Prostate gland (tissue), 2 donors: Measurements from ENCODE around the gene SMCP.

ENCODE experiments used
- POLR2A ChIP-seq: fragments of 450-650 bp; IDR thresholded peaks from one replicate; pipeline ENCODE4 v1.6.1; 2016; ENCODE audit warnings: antibody characterized with exemption, mild to moderate bottlenecking
- POLR2AphosphoS5 ChIP-seq: sonication (generic); formaldehyde crosslinking; IDR thresholded peaks from one replicate; pipeline ENCODE4 v1.6.1; 2017; ENCODE audit warnings: antibody characterized with exemption
- TF ChIP-seq, protein P1 (sequence below), 4 experiments: fragments of 200-600 bp in 2 of 4; fragments of 450-650 bp in 2 of 4; sonication (generic) in 2 of 4; IDR thresholded peaks; 1 replicate in 3 of 4; 2 replicates in 1 of 4; pipeline ENCODE4 v1.5.1; 2016 to 2019; ENCODE audit warnings: antibody characterized with exemption in 4 of 4, mild to moderate bottlenecking in 2 of 4, moderate library complexity in 2 of 4

DNA sequence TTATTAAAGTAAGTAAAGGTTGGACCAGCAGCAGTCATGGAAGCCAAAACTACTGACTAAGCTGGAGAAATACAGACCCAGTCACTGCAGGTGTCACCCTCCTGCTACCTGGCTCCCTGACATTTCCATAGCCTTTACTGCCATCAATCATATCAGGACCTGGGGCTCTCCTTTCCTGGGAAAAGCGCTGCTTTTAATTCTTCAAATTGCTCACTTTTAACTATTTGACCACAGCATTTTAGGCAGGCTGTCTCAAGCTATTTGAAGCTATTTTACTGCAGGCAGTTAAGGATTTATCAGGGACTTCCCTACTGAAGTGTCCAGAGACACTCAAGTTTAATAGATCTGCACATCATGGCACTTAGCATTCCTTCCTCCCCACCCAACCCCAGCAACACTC is 34.3 kb downstream of the SMCP start:
- TF ChIP-seq, protein P1, sequence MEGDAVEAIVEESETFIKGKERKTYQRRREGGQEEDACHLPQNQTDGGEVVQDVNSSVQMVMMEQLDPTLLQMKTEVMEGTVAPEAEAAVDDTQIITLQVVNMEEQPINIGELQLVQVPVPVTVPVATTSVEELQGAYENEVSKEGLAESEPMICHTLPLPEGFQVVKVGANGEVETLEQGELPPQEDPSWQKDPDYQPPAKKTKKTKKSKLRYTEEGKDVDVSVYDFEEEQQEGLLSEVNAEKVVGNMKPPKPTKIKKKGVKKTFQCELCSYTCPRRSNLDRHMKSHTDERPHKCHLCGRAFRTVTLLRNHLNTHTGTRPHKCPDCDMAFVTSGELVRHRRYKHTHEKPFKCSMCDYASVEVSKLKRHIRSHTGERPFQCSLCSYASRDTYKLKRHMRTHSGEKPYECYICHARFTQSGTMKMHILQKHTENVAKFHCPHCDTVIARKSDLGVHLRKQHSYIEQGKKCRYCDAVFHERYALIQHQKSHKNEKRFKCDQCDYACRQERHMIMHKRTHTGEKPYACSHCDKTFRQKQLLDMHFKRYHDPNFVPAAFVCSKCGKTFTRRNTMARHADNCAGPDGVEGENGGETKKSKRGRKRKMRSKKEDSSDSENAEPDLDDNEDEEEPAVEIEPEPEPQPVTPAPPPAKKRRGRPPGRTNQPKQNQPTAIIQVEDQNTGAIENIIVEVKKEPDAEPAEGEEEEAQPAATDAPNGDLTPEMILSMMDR (IDR thresholded peaks at IDR 0.05): no peak
- no peak for TF ChIP-seq POLR2AphosphoS5
- no peak for TF ChIP-seq POLR2A
